GM12865 (cell line): ENCODE measurements around the gene RBX1.

Experiments used
- DNase-seq: peaks from one replicate; pipeline ENCODE4 v3.0.0; 2010; ENCODE audit warnings: low read depth
- H3K4me3 ChIP-seq: 2 replicates; pipeline ENCODE4 v1.5.1; 2011; ENCODE audit warnings: mild to moderate bottlenecking, low read depth, low read length, control low read depth
- TF ChIP-seq, protein P1 (sequence below): IDR thresholded peaks from 2 replicates; pipeline ENCODE4 v1.5.1; 2011; ENCODE audit warnings: low read length, control low read depth, low read depth, inconsistent platforms; ENCODE audit not compliant: insufficient read depth; ENCODE audit errors: missing control alignments

Gene RBX1

DNA sequence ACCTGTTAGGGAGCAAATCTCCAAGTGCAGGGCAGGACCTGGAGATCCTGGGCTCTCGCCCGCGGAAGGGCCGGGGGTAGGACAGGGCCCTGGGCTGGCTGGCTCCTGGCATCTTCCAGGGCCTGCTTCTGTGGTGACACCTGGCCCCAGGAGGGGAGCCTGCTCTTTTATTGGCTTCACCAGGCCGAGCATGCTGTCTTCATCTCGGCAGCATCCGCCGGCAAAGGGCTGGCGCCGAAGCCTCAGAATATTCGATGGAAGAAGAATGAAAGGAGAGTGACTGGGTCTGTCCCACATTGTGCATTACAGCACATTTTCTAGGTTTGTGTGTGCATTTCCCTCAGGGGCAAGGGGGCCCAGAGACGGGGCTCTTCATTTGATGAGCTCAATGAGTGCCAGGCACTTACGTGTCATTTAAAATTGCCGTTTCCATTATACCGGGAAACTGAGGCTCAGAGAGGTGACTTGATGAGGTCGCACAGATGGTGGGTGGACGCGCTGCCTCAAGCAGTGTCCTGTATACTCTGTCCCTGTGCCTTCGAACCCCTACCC lies 70.0 kb downstream of the RBX1 start:
- DNase-seq: peak; percentile 25
- TF ChIP-seq, protein P1, sequence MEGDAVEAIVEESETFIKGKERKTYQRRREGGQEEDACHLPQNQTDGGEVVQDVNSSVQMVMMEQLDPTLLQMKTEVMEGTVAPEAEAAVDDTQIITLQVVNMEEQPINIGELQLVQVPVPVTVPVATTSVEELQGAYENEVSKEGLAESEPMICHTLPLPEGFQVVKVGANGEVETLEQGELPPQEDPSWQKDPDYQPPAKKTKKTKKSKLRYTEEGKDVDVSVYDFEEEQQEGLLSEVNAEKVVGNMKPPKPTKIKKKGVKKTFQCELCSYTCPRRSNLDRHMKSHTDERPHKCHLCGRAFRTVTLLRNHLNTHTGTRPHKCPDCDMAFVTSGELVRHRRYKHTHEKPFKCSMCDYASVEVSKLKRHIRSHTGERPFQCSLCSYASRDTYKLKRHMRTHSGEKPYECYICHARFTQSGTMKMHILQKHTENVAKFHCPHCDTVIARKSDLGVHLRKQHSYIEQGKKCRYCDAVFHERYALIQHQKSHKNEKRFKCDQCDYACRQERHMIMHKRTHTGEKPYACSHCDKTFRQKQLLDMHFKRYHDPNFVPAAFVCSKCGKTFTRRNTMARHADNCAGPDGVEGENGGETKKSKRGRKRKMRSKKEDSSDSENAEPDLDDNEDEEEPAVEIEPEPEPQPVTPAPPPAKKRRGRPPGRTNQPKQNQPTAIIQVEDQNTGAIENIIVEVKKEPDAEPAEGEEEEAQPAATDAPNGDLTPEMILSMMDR: no peak
- H3K4me3 ChIP-seq: peak overlapping the region; percentile 82

DNA sequence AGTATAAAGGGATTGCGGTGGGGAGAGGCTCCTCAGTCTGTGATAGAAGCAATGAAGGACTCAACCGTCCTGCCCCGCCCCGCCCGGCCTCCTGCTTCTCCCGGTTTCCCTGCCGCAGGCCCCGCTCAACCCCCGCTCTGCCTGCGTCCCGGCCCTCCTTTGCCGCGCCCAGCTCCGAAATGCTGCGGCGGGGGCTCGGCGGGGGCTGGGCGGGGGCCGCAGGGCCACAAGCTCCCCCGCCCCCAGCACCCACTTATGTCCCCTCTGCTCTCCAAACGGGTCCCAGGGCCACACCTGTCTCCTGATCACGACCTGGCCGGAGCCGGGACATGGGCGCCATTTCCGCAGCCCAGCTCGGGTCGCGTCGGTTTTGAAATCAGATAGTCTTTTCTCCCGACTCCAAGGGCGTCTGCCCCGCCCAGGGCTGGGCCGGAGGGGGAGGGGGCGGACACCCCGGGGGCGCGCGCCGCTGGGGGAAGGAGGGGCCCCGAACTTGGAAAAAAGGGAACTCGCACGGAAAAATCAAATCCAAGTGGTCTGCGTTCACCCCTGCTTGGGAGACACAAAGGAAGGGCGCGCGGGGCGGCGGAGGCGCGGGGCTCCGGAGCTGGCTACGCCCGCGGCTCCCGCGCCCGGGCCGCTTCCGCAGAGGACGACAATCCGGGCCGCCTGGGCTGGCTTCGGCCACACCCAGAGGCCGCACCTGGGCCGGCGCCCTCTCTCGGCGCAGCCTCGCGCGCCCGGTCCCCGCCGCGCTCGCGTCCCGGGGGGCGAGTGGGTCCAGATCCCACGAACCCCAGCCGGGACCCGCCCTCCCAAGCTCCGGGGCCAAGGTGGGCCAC lies 70.7 kb downstream of the RBX1 start:
- DNase-seq: peak; percentile 73
- TF ChIP-seq, protein P1: peak; percentile 22
- peak overlapping the region; percentile 82 for H3K4me3 ChIP-seq

DNA sequence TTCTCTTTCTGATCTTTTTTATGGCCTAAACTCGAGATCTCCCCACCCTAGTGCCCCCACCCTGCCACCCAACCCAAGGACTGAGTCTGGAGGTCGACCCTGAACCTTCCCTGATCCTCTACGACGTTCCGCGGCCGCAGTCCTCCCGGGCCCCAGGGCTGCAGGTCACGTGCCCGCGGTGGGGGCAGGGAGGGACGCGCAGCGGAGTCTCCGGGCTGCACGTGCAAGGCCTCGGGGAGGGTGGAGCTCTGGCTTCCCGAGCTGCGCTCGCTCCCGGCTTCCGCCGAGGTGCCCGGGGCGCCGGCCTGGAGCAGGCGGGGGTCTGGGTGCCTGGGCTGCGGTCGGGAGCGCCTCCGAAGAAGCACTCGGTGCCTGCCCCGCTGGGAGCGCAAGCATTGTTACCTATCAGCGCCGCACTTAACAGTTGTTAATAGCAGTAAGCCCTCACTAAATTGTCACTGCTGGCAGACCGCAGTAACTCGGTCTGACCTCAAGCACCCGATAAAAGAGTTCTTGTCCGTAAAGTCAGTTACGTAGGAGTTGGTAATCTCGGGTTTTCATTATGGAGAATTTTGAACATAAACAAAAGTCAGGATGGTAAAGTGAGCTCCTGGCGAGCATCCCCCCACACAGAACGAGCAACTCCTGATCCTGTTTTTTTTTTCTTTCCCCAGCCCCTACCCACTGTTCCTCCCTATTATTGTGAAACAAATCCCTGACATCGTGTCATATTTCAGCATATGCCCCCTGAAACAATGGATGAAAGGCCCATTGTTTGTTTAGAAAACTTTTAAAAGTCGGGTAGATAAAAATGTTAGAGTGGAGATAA lies 71.5 kb downstream of the RBX1 start:
- peak overlapping the region; percentile 82 for H3K4me3 ChIP-seq
- TF ChIP-seq, protein P1: no peak
- peak; percentile 90 for DNase-seq
